Spleen (tissue), 11 donors: ENCODE data around the gene BAHCC1. TPM values are rescaled to one million over a fixed set of nuclear protein-coding genes. Genes with fewer than 3 reads are reported as not detected.

Source experiments
- DNase-seq: peaks from one replicate; pipeline ENCODE4 v3.0.0-alpha.2; 2020
- H3K27ac ChIP-seq, 8 donors: fragments of 200-600 bp; sonication (generic) in 7 of 8; 1 replicate in 4 of 8; 2 replicates in 4 of 8; pipeline versions ENCODE4 v1.5.0 to v1.8.0; 2016 to 2021; ENCODE audit warnings: inconsistent platforms in 4 of 8, mild to moderate bottlenecking in 4 of 8, moderate library complexity in 1 of 8
- H3K27me3 ChIP-seq, 7 donors: fragments of 200-600 bp; sonication (generic) in 6 of 7; replicated peaks in 1 of 7; 1 replicate in 4 of 7; 2 replicates in 3 of 7; pipeline versions ENCODE4 v1.5.0 to v1.8.0; 2016 to 2021; ENCODE audit warnings: inconsistent platforms in 3 of 7, mild to moderate bottlenecking in 1 of 7
- H3K36me3 ChIP-seq, 6 donors: fragments of 200-600 bp; sonication (generic) in 5 of 6; 1 replicate in 4 of 6; 2 replicates in 2 of 6; pipeline versions ENCODE4 v1.5.0 to v1.8.0; 2016 to 2021; ENCODE audit warnings: inconsistent platforms in 2 of 6
- H3K4me1 ChIP-seq, 6 donors: fragments of 200-600 bp; sonication (generic) in 5 of 6; 1 replicate in 3 of 6; 2 replicates in 3 of 6; pipeline versions ENCODE4 v1.5.0 to v1.8.0; 2016 to 2021; ENCODE audit warnings: inconsistent platforms in 3 of 6
- H3K4me3 ChIP-seq, 8 donors: fragments of 200-600 bp; sonication (generic) in 7 of 8; 1 replicate in 4 of 8; 2 replicates in 4 of 8; pipeline versions ENCODE4 v1.5.0 to v1.8.0; 2016 to 2021; ENCODE audit warnings: inconsistent platforms in 4 of 8, mild to moderate bottlenecking in 4 of 8, moderate library complexity in 2 of 8
- H3K9me3 ChIP-seq, 8 donors: fragments of 200-600 bp; sonication (generic) in 7 of 8; 1 replicate in 4 of 8; 2 replicates in 4 of 8; pipeline versions ENCODE4 v1.5.0 to v1.8.0; 2016 to 2021; ENCODE audit warnings: inconsistent platforms in 4 of 8
- POLR2A ChIP-seq, 3 donors: fragments of 450-650 bp; IDR thresholded peaks; one replicate each; pipeline ENCODE4 v1.5.1; 2017; ENCODE audit warnings: antibody characterized with exemption in 3 of 3, mild to moderate bottlenecking in 1 of 3
- POLR2AphosphoS5 ChIP-seq, 3 donors: sonication (generic); formaldehyde crosslinking; IDR thresholded peaks; one replicate each; pipeline ENCODE4 v1.5.1; 2017; ENCODE audit warnings: antibody characterized with exemption in 3 of 3
- WGBS, 5 donors: extraction: QIAGEN DNeasy Blood & Tissue Kit in 3 of 5; methylation state at CpG; one replicate each; pipeline versions ENCODE4 v1.1.5 to v1.1.7; 2013 to 2018; 5-methylcytosine and 5-hydroxymethylcytosine counted together
- intact Hi-C: fragments of 100-400 bp; cut with DNase I; formaldehyde crosslinking; loops from one replicate; pipeline ENCODE4 v1.15.0; 2023; ENCODE audit warnings: low total_unique reads
- polyA plus RNA-seq, 3 donors: library from polyadenylated mRNA; stranded (reverse); fragments of 200-250 nt; gene quantifications; one replicate each; pipeline ENCODE4 v1.2.1, GENCODE V29; 2013
- total RNA-seq, 7 donors: library from RNA; depleted of rRNA in 3 of 7; stranded (reverse); fragments of >200 nt in 3 of 7; fragmentation: NEBNext Ultra II Directional in 4 of 7; extraction: Animal tissue kit (Norgen Biotek cat#: 25700) in 4 of 7; gene quantifications; one replicate each; pipeline versions ENCODE4 v1.1.0 to v1.2.1, GENCODE V29; 2016 to 2021
- TF ChIP-seq, protein P1 (sequence below), 11 experiments: fragments of 200-600 bp in 7 of 11; fragments of 450-650 bp in 4 of 11; sonication (generic) in 4 of 11; IDR thresholded peaks in 8 of 11; conservative IDR thresholded peaks in 3 of 11; 1 replicate in 7 of 11; 2 replicates in 4 of 11; pipeline versions ENCODE4 v1.4.0 to v1.8.0; 2016 to 2021; ENCODE audit warnings: antibody characterized with exemption in 11 of 11, inconsistent platforms in 4 of 11, mild to moderate bottlenecking in 1 of 11
- donor health status: healthy with polysubstance abuse.
- donor health status: DM: no; HTN: no; CAD: no; lungs with moderate emphysema.
- donor health status: DM: no; HTN: no; CAD: no.
- donor health status: Bipolar disorder and iron deficiency.
- donor health status: healthy.
- donor health status: DM: no; HTN: no; CAD: no.
- donor health status: DM: yes; HTN: yes; CAD: no.

The BAHCC1 gene
- total and polyA plus RNA-seq, 10 donors, result 1.7 to 20.3 (median 12.4) TPM

DNA sequence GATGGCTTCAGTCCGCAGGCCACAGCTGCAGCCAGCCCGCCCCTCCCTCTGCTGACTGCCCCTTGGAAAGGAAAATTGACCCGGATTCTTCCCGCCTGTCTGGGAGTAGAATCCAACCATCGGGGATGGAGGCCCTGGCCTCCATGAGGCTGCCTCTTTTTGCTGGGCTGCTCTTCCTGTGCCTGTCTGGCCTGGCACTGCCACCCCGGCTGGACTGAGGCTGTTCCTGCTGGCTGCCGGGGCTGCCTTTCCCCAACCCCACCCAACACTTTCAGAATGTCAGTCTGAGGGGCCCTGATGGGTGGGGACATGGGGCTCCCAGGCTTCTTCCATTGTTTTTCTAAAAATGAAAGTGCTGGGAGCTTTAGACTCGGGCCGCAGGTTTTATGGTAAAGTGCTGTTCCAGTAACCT lies 7.3 kb downstream of the BAHCC1 start:
- no peak for DNase-seq
- H3K27me3 ChIP-seq, result peaks cover 4 to 96% (median 33%) of the 10 kb centered on the region in 7 donors
- peaks cover 26 to 92% (median 59%) of the 10 kb centered on the region in 6 donors for H3K4me1 ChIP-seq
- no peaks in the 10 kb centered on the region for H3K36me3 ChIP-seq
- intact Hi-C loops, result no loop called here
- no peaks in the 10 kb centered on the region for H3K9me3 ChIP-seq
- H3K4me3 ChIP-seq, result peak overlapping the region in 1 of 8 donors; percentile 7
- 47 to 66% (median 61%) methylated on average over 9 of the region's 9 CpGs for WGBS, 5 donors
- H3K27ac ChIP-seq, result peak overlapping the region; percentile 38 to 95 (median 90)
- TF ChIP-seq POLR2A (IDR thresholded peaks at IDR 0.05) (no peak), POLR2AphosphoS5 (IDR thresholded peaks at IDR 0.05) (peak in 2 of 3 donors; percentile 15 to 54)
- TF ChIP-seq, protein P1, sequence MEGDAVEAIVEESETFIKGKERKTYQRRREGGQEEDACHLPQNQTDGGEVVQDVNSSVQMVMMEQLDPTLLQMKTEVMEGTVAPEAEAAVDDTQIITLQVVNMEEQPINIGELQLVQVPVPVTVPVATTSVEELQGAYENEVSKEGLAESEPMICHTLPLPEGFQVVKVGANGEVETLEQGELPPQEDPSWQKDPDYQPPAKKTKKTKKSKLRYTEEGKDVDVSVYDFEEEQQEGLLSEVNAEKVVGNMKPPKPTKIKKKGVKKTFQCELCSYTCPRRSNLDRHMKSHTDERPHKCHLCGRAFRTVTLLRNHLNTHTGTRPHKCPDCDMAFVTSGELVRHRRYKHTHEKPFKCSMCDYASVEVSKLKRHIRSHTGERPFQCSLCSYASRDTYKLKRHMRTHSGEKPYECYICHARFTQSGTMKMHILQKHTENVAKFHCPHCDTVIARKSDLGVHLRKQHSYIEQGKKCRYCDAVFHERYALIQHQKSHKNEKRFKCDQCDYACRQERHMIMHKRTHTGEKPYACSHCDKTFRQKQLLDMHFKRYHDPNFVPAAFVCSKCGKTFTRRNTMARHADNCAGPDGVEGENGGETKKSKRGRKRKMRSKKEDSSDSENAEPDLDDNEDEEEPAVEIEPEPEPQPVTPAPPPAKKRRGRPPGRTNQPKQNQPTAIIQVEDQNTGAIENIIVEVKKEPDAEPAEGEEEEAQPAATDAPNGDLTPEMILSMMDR (IDR thresholded peaks at IDR 0.05 in 8 of 11, conservative IDR thresholded peaks at IDR 0.05 in 3 of 11), result no peak

DNA sequence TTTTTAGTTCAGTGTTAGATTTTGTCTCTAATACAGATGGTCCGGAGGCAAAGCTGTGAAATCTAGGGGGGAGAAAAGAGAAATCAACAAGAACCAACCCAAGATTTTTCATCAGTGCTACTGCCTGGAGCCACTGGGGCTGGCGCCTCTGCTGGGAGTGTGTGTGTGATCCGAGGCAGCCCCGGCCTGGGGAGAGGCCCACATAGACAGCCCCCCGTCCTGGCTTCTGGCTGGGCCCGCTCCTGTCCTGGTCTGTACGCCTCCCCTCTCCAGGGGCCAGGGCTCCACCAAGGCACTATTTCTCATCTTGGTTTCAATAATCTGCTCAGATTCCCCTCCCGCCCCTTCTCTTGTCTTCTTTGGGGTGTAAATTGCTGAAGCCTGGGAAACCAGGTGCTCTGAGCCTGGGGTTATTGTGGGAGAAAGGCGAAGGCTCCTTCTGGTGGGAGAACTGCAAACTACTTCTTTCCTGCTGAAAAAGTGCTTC lies 7.8 kb downstream of the BAHCC1 start:
- Histone ChIP-seq H3K27me3 (peaks cover 3 to 96% (median 28%) of the 10 kb centered on the region in 7 donors), H3K4me3 (peak overlapping the region in 1 of 8 donors; percentile 7), H3K9me3 (no peaks in the 10 kb centered on the region), H3K36me3 (no peaks in the 10 kb centered on the region), H3K4me1 (peaks cover 26 to 89% (median 54%) of the 10 kb centered on the region in 6 donors), H3K27ac (peak overlapping the region; percentile 38 to 95 (median 90))
- DNase-seq, result no peak
- WGBS, 5 donors, result 60 to 80% (median 71%) methylated on average over 9 of the region's 9 CpGs
- intact Hi-C loops, result no loop called here
- no peak for TF ChIP-seq POLR2A (IDR thresholded peaks at IDR 0.05)
- no peak for TF ChIP-seq POLR2AphosphoS5 (IDR thresholded peaks at IDR 0.05)
- TF ChIP-seq, protein P1 (IDR thresholded peaks at IDR 0.05 in 8 of 11, conservative IDR thresholded peaks at IDR 0.05 in 3 of 11), result no peak

GRCh38 chr17:81403671-81404534 lies 8.6 kb downstream of the BAHCC1 start:
- Histone ChIP-seq H3K27me3 (peaks cover 0 to 95% (median 20%) of the 10 kb centered on the region in 7 donors), H3K36me3 (no peaks in the 10 kb centered on the region), H3K4me1 (peaks cover 21 to 80% (median 48%) of the 10 kb centered on the region in 6 donors), H3K4me3 (no peak overlapping the region), H3K9me3 (no peaks in the 10 kb centered on the region), H3K27ac (peak overlapping the region; percentile 38 to 95 (median 90))
- no peak for DNase-seq
- intact Hi-C loops, result no loop called here
- 77 to 81% (median 81%) methylated on average over 39 of the region's 39 CpGs for WGBS, 5 donors
- TF ChIP-seq POLR2A (IDR thresholded peaks at IDR 0.05) (no peak), POLR2AphosphoS5 (IDR thresholded peaks at IDR 0.05) (no peak)
- TF ChIP-seq, protein P1 (IDR thresholded peaks at IDR 0.05 in 8 of 11, conservative IDR thresholded peaks at IDR 0.05 in 3 of 11), result no peak
